PC-3 (cell line): Measurements from ENCODE around the gene PLXND1.

Experiments
- EZH2 ChIP-seq: fragments of 300-600 bp; sonication (generic); IDR thresholded peaks from one replicate; pipeline ENCODE4 v1.6.1; 2017; ENCODE audit warnings: antibody characterized with exemption, mild to moderate bottlenecking, low read length; ENCODE audit not compliant: unreplicated experiment
- TF ChIP-seq, protein P1 (sequence below): fragments of 300-600 bp; sonication (generic); conservative IDR thresholded peaks from 2 replicates; pipeline ENCODE4 v1.5.1; 2017; ENCODE audit warnings: antibody characterized with exemption, low read depth, mild to moderate bottlenecking, low read length

DNA sequence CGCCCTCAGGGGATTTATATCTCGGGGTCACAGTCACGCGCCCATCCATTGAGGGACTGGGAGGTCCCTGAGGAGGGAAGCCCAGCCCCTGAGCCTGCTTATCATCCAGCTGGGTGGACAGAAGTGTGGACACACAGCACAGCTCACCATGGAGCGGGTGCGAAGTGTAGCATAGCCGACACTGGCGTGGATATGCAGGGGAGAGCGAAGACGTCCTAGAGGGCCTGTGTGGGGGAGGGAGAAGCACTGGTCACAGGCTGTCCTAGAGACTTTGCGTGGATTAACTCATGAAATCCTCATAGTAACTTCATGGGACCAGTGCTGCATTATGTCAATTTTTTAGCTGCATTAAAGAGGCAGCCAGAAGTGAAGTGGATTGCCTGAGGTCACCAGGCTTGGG lies 26.1 kb upstream of the PLXND1 start:
- TF ChIP-seq, protein P1, sequence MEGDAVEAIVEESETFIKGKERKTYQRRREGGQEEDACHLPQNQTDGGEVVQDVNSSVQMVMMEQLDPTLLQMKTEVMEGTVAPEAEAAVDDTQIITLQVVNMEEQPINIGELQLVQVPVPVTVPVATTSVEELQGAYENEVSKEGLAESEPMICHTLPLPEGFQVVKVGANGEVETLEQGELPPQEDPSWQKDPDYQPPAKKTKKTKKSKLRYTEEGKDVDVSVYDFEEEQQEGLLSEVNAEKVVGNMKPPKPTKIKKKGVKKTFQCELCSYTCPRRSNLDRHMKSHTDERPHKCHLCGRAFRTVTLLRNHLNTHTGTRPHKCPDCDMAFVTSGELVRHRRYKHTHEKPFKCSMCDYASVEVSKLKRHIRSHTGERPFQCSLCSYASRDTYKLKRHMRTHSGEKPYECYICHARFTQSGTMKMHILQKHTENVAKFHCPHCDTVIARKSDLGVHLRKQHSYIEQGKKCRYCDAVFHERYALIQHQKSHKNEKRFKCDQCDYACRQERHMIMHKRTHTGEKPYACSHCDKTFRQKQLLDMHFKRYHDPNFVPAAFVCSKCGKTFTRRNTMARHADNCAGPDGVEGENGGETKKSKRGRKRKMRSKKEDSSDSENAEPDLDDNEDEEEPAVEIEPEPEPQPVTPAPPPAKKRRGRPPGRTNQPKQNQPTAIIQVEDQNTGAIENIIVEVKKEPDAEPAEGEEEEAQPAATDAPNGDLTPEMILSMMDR = no peak
- TF ChIP-seq EZH2 = no peak
